Activated T-helper 17 cell treated with anti-CD3 and anti-CD28 coated beads, Interleukin-2, amount 50 U/mL, for 72 hours (primary cell): ENCODE results near the gene PSMC5. TPM values are rescaled to one million over a fixed set of nuclear protein-coding genes. Genes with fewer than 3 reads are reported as not detected.

Experiments used
- ATAC-seq: fragments of 150-1000 bp; cut with Tn5 transposase; replicated peaks from 2 replicates; pipeline ENCODE4 v1.10.0; 2021; ENCODE audit warnings: mild to moderate bottlenecking, moderate library complexity
- H3K27ac Mint-ChIP-seq: one replicate; pipeline ENCODE4 v1.8.0; 2022; ENCODE audit warnings: mixed read lengths
- H3K27me3 Mint-ChIP-seq: one replicate; pipeline ENCODE4 v1.8.0; 2022; ENCODE audit warnings: mixed read lengths
- H3K36me3 Mint-ChIP-seq: one replicate; pipeline ENCODE4 v1.8.0; 2022; ENCODE audit warnings: low read depth, mild to moderate bottlenecking, mixed read lengths
- H3K4me1 Mint-ChIP-seq: one replicate; pipeline ENCODE4 v1.8.0; 2022; ENCODE audit warnings: mixed read lengths
- H3K4me3 Mint-ChIP-seq: one replicate; pipeline ENCODE4 v1.8.0; 2022; ENCODE audit warnings: mild to moderate bottlenecking, mixed read lengths
- H3K9me3 Mint-ChIP-seq: one replicate; pipeline ENCODE4 v1.8.0; 2022; ENCODE audit warnings: mixed read lengths
- total RNA-seq, 2 donors: library from RNA; stranded (reverse); gene quantifications; one replicate each; pipeline ENCODE4 v1.2.3, GENCODE V29; 2022

Gene PSMC5
- total RNA-seq, 2 donors from 2014 or later = 102 to 172 TPM

DNA sequence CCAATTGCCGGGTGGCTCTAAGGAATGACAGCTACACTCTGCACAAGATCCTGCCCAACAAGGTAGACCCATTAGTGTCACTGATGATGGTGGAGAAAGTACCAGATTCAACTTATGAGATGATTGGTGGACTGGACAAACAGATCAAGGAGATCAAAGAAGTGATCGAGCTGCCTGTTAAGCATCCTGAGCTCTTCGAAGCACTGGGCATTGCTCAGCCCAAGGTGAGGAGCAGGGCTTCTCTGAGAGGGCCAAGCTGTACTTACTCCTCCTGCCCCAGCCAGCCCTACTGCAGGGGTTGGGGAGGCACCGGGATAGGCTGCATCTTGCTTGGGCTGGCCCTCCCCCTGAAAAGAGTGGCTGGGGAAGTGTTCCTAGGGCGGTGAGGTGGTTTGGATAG lies 3.0 kb downstream of the PSMC5 start:
- peaks cover 30% of the 10 kb centered on the region for H3K4me1 Mint-ChIP-seq
- H3K4me3 Mint-ChIP-seq = peak overlapping the region; percentile 91
- no peak for ATAC-seq
- H3K27ac Mint-ChIP-seq = peak overlapping the region; percentile 80
- no peaks in the 10 kb centered on the region for H3K9me3 Mint-ChIP-seq
- no peaks in the 10 kb centered on the region for H3K27me3 Mint-ChIP-seq
- H3K36me3 Mint-ChIP-seq = peaks cover 100% of the 10 kb centered on the region

DNA sequence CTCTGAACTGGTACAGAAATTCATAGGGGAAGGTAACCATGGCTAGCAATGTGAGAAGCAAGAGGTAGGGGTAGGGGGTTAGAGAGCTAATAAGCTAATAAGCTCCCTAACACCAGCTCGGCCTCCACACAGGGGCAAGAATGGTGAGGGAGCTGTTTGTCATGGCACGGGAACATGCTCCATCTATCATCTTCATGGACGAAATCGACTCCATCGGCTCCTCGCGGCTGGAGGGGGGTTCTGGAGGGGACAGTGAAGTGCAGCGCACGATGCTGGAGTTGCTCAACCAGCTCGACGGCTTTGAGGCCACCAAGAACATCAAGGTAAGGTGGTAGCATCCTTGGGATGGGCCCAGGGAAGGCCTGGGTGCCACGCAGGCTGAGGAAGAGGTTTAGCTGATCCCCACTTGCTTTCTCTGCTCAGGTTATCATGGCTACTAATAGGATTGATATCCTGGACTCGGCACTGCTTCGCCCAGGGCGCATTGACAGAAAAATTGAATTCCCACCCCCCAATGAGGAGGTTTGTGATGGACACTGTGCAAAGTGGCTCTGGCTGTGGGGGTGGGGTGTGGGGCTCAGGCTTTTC lies 3.8 kb downstream of the PSMC5 start:
- ATAC-seq = no peak
- H3K4me1 Mint-ChIP-seq = peaks cover 26% of the 10 kb centered on the region

DNA sequence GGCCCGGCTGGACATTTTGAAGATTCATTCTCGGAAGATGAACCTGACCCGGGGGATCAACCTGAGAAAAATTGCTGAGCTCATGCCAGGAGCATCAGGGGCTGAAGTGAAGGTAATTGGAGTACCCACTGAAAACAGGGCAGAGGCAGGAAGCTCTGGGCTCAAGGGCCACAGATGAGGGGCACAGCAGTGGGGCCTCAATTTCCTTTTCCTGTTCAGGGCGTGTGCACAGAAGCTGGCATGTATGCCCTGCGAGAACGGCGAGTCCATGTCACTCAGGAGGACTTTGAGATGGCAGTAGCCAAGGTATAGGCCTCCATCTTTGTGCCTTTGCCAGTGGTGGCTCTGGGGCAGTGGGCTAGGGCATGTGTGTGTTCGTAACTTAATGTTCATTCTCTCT lies 4.3 kb downstream of the PSMC5 start:
- Mint-ChIP-seq H3K27me3 (no peaks in the 10 kb centered on the region), H3K9me3 (no peaks in the 10 kb centered on the region), H3K36me3 (peaks cover 100% of the 10 kb centered on the region), H3K4me1 (peaks cover 26% of the 10 kb centered on the region), H3K4me3 (no peak overlapping the region), H3K27ac (peak overlapping the region; percentile 80)
- no peak for ATAC-seq

More for the DNA sequence above, 3.8 kb downstream of the PSMC5 start:
- Mint-ChIP-seq H3K9me3 (no peaks in the 10 kb centered on the region), H3K36me3 (peaks cover 100% of the 10 kb centered on the region), H3K27me3 (no peaks in the 10 kb centered on the region), H3K4me3 (peak overlapping the region; percentile 91), H3K27ac (peak overlapping the region; percentile 80)

DNA sequence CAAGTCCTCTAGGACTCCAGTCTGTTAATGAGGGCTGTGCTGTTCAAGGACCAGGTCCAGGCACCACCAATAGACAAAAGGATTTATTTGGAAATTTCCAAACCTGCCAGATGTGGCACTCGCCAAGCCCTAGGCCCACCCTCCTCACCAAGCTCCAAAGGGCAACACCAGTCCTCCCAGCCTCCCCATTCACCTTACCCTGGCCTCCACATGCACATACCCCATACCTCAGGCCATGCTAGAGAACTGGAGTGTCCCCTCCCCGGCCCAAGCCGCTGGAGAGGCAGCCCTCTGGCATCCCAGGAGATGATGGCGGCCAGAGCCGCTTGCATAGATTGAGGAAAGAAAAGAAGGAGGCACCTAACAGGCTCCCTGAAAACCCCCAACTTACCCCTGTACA lies 4.8 kb downstream of the PSMC5 start:
- Mint-ChIP-seq H3K4me3 (no peak overlapping the region), H3K27ac (peak overlapping the region; percentile 80), H3K4me1 (peaks cover 26% of the 10 kb centered on the region), H3K36me3 (peaks cover 100% of the 10 kb centered on the region), H3K27me3 (no peaks in the 10 kb centered on the region), H3K9me3 (no peaks in the 10 kb centered on the region)
- no peak for ATAC-seq

DNA sequence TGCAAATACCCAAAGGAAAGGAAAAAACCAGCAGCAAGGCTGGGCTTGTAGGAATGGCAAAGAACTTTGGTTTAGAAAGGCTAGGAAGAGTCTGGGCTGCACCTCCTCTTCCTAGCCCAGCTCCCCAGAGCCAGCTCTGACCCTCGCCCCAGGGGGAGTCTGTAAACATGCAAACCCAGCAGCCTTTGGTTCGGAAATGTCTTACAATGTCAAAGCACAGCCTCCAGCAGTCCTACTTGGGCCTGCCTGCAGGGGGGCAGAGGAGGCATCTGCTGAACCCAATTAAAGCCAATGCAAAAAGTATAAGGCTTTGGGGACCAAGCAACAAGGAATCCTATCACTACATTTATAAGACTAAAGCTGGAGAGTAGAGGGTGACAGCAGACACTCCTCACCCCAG lies 5.2 kb downstream of the PSMC5 start:
- no peak for ATAC-seq
- peaks cover 26% of the 10 kb centered on the region for H3K4me1 Mint-ChIP-seq
- peaks cover 98% of the 10 kb centered on the region for H3K36me3 Mint-ChIP-seq
- no peaks in the 10 kb centered on the region for H3K9me3 Mint-ChIP-seq
- no peaks in the 10 kb centered on the region for H3K27me3 Mint-ChIP-seq
- H3K4me3 Mint-ChIP-seq = no peak overlapping the region
- H3K27ac Mint-ChIP-seq = peak overlapping the region; percentile 80

DNA sequence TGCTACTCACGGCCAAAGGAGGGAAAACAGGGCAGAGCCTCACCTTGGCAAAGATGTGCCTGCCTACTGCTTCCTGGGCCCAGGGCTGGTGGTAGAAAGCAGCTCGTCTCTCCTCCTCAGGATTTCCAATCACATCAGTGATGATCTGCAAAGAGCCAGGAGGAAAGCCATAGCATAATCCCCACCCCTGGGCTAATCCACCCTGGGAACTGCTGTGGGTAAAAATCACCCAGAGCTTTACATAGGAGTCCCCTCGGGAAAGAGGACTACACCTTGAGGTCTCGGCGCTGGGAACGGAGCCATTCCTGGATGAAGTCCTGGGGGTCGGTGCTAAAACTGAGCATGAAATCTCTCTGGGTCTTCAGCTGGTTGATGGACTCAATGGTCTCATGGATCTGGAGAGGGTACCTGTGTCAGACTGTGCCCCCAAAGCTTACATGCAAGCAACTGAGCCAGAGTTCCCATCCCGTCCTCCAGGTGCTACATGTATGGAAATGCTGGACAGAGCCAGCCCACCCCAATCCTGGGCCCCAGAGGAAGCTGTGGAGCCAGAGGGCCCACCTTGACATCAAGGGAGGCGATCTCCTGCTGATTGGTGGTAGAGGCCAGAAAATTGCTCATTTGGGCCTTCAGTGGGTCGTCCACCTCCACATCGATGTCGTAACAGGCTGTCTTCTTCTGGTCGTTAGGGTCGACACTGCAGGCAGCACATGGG lies 6.0 kb downstream of the PSMC5 start:
- no peaks in the 10 kb centered on the region for H3K27me3 Mint-ChIP-seq
- H3K4me1 Mint-ChIP-seq = peaks cover 26% of the 10 kb centered on the region
- no peaks in the 10 kb centered on the region for H3K9me3 Mint-ChIP-seq
- H3K4me3 Mint-ChIP-seq = no peak overlapping the region
- H3K27ac Mint-ChIP-seq = no peak overlapping the region
- ATAC-seq = no peak
- H3K36me3 Mint-ChIP-seq = peaks cover 91% of the 10 kb centered on the region

DNA sequence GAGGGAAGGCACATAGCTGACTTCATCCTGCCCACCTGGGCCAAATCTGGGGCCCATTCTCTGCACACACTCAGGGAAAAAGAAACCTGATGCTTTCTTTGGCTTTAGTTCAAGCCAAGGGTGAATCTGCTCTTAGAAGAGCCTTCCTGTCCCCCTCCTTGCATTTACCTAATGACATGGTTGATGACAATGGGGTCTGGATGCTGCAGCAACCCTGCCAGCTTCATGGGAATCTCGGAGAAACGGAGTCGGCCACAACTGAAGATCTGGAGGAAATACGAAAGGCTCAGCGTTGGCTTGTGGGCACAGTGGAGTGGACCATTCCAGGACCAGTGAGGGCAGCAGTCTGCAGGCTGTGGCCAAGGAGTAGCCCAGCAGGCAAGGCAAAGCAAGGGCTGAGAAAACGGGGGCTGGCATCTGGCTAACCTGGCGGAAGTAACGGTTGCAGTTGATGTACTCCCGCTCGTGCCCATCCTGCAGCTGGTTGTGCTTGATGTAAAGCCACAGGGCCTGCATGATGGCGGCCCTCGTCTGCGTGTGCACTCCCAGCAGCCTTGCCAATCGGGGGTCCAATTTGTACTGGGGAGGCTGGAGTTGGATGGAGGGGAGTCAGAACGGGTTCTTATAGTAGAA lies 6.6 kb downstream of the PSMC5 start:
- H3K36me3 Mint-ChIP-seq = peaks cover 84% of the 10 kb centered on the region
- H3K4me1 Mint-ChIP-seq = peaks cover 26% of the 10 kb centered on the region
- no peak overlapping the region for H3K4me3 Mint-ChIP-seq
- ATAC-seq = no peak
- H3K27ac Mint-ChIP-seq = peak overlapping the region; percentile 71
- no peaks in the 10 kb centered on the region for H3K9me3 Mint-ChIP-seq
- H3K27me3 Mint-ChIP-seq = no peaks in the 10 kb centered on the region

DNA sequence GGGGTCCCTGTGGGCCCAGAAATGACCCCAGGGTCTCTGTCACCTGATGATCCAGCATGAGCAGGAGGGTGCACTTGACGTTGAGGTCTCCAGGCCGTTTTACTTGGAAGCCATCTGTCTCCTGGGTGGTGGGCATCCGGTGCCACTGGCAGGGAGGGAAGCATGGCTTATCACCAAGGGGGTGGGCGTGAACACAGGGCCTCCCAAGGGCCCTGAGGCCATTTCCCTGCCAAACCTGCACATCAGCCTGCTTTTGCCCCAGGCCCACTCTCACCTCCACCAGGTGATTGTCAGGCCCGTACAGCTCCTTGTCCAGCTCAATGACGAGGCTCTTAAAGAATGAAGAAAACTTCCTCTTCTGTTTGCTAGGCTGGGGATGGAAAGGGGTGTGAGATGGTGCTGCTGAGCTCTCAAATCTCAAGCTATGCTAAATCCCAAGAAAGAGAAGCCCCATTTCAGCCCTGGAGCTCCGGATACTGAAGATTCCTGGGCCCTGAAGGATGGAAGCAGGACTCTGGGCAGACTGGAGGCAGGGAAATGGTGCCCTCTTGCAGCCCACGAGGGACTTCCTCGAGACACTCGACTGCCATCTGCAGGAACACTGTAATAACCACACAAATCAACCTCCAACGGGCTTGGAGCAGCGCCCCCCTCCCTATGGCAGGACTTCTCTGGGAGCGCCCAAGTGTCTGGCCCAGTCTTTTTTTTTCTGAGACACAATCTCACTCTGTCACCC lies 7.4 kb downstream of the PSMC5 start:
- Mint-ChIP-seq H3K4me3 (no peak overlapping the region), H3K9me3 (no peaks in the 10 kb centered on the region), H3K27me3 (no peaks in the 10 kb centered on the region), H3K36me3 (peaks cover 77% of the 10 kb centered on the region), H3K27ac (peak overlapping the region; percentile 71), H3K4me1 (peaks cover 18% of the 10 kb centered on the region)
- ATAC-seq = peak; percentile 72

DNA sequence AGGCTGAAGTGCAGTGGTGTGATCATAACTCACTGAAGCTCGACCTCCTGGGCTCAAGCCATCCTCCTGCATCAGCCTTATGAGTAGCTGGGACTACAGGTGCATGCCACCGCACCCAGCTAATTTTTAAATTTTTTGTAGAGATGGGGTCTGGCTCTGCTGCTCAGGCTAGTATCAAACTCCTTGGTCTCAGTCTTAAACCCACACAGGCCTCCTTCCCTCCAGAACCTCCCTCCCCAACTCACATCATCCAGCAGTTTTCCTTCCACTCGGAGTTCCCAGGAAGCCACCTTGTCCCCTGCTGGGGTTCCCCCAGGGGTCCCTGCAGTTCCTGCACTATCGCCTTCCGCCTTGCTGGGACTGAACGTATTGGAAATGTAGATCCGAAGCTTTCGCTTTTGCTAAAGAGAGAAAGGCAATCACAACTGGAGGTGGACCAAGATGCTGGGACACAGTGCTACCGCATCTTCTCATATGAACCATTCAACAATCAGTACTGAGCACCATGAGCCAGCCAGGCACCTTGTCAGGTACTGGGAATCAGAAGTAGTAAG lies 8.0 kb downstream of the PSMC5 start:
- ATAC-seq = no peak
- peaks cover 71% of the 10 kb centered on the region for H3K36me3 Mint-ChIP-seq
- peak overlapping the region; percentile 15 for H3K27ac Mint-ChIP-seq
- H3K27me3 Mint-ChIP-seq = no peaks in the 10 kb centered on the region
- peaks cover 13% of the 10 kb centered on the region for H3K4me1 Mint-ChIP-seq
- no peaks in the 10 kb centered on the region for H3K9me3 Mint-ChIP-seq
- no peak overlapping the region for H3K4me3 Mint-ChIP-seq

DNA sequence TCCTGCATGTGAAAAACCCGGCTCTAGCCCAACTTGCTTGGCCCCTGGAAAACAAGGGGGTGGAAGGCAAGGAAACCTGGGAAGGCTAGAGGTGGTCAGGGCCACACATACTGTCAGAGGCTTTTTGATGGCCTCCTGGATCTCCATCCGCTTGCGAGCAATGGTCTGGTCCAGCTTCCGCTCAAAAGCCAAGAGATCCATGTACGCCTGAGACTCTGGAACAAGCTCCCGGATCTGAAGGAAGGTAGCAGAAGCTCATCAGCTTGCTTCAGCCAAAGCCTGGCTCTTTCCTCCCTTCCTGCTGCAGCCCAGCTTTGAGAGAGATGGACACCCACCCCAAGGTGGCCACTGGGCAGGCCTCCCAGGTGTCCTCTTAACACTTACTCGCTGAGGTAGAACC lies 9.6 kb downstream of the PSMC5 start:
- Mint-ChIP-seq H3K4me1 (peaks cover 15% of the 10 kb centered on the region), H3K4me3 (no peak overlapping the region), H3K27ac (no peak overlapping the region), H3K27me3 (no peaks in the 10 kb centered on the region), H3K9me3 (no peaks in the 10 kb centered on the region), H3K36me3 (peaks cover 66% of the 10 kb centered on the region)
- ATAC-seq = no peak

DNA sequence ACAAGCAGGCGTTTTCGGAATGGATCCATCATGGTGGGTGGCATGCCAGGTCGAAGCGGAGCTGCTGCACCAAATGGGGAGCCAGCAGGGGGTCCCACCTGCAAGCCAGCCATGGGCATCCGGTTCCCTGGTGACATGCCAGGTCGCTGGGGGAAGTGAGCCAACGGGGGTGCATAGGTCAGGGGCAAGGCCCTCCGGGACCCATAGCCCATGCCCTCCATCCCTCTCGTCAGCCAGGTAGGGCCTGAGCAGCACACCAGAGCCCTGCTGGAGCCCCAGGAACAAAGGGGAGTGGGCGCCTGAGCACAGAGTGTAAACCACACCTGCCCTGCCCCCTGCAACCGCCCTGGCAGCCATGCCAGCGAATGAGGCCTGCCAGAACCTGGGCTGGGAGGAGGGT lies 10.2 kb downstream of the PSMC5 start:
- Mint-ChIP-seq H3K9me3 (no peaks in the 10 kb centered on the region), H3K27me3 (no peaks in the 10 kb centered on the region), H3K4me3 (no peak overlapping the region), H3K4me1 (peaks cover 15% of the 10 kb centered on the region), H3K27ac (no peak overlapping the region), H3K36me3 (peaks cover 63% of the 10 kb centered on the region)
- no peak for ATAC-seq

DNA sequence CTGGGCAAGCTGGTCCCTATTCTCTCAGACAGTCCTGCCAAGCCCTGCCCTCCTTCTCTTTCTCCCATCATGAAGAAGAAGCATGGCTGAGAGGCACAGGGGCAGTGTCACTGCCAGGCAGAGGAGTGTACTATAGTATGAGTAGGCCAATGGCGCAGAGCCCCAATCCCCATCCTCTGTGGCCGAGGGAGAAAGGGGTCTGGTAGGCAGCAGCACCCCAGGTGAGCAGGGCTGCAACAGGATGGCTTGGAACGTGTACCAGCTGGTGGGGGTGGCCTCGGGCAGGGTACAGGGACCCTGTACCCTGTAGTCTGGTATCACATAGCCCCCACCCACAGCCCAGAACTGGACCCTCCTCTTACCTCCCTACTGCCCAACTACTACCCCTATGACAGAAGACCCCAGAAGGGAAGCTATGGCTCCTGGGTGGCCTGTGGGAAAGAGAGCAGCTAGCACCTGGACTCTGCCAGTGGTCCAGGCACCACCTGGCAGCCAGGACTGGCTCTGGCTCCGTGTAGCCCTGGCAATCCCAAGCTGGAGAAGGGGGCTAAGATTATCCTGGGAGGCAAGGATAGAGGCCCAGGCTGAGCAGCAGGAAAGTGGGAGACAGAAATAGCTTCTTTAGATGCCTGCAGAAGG lies 10.8 kb downstream of the PSMC5 start:
- peaks cover 57% of the 10 kb centered on the region for H3K36me3 Mint-ChIP-seq
- no peaks in the 10 kb centered on the region for H3K27me3 Mint-ChIP-seq

DNA sequence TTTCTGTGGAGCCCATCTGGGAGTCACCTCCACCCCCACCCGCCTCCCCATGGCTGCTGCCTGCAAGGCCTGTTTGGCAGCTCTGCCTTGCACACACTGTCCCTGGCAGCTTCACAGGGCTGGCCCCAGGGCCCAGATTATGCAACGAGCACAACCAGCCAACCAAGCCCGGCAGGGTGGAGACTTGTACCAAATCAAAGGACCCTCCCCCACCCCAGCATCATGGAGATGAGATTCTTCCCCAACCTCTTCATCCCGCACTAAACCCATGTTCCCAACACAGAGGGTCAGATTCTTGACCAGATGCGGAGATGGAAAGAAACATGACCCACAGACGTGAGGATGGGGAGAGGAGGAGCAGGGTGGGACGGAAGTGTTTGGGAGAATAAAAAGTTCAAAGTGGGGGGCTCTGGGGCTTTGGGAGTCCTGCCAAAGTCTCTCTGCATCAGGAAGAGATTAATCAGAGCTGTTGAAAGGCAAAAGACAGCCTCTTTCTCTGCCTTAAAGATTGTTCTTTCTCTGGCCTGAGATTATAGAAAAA lies 11.5 kb downstream of the PSMC5 start:
- no peak for ATAC-seq
- peaks cover 50% of the 10 kb centered on the region for H3K36me3 Mint-ChIP-seq
- H3K4me1 Mint-ChIP-seq = peaks cover 15% of the 10 kb centered on the region
- H3K9me3 Mint-ChIP-seq = no peaks in the 10 kb centered on the region
- H3K27me3 Mint-ChIP-seq = no peaks in the 10 kb centered on the region
- H3K4me3 Mint-ChIP-seq = peak overlapping the region; percentile 56
- H3K27ac Mint-ChIP-seq = peak overlapping the region; percentile 68

More for the DNA sequence above, 10.8 kb downstream of the PSMC5 start:
- Mint-ChIP-seq H3K9me3 (no peaks in the 10 kb centered on the region), H3K27ac (peak overlapping the region; percentile 68), H3K4me3 (peak overlapping the region; percentile 56), H3K4me1 (peaks cover 15% of the 10 kb centered on the region)
- ATAC-seq = no peak
